H9 (cell line): ENCODE data around the gene CHRDL1. TPM values are rescaled to one million over a fixed set of nuclear protein-coding genes. Genes with fewer than 3 reads are reported as not detected.

Source experiments
- DNase-seq: peaks from one replicate; pipeline ENCODE4 v3.0.0-alpha.2; 2017
- H2AFZ ChIP-seq: one replicate; pipeline ENCODE4 v1.6.1; 2013; ENCODE audit warnings: mild to moderate bottlenecking, low read length, control low read depth, moderate library complexity
- H2AK5ac ChIP-seq: 2 replicates; pipeline ENCODE4 v1.6.1; 2013; ENCODE audit warnings: low read length, control low read depth, mixed read lengths; ENCODE audit not compliant: insufficient read length
- H2BK120ac ChIP-seq: one replicate; pipeline ENCODE4 v1.6.1; 2013; ENCODE audit warnings: low read depth, mild to moderate bottlenecking, low read length, control low read depth, inconsistent platforms; ENCODE audit not compliant: poor library complexity, severe bottlenecking
- H2BK12ac ChIP-seq: 2 replicates; pipeline ENCODE4 v1.6.1; 2013; ENCODE audit warnings: low read length, control low read depth, mixed read lengths, low read depth; ENCODE audit not compliant: insufficient read length
- H2BK15ac ChIP-seq: 2 replicates; pipeline ENCODE4 v1.6.1; 2013; ENCODE audit warnings: low read depth, low read length, control low read depth
- H2BK20ac ChIP-seq: one replicate; pipeline ENCODE4 v1.6.1; 2013; ENCODE audit warnings: low read depth, mild to moderate bottlenecking, low read length, control low read depth, inconsistent platforms; ENCODE audit not compliant: poor library complexity, severe bottlenecking
- H2BK5ac ChIP-seq: 2 replicates; pipeline ENCODE4 v1.6.1; 2013; ENCODE audit warnings: low read length, control low read depth, mixed read lengths; ENCODE audit not compliant: insufficient read length
- H3K14ac ChIP-seq: 2 replicates; pipeline ENCODE4 v1.6.1; 2013; ENCODE audit warnings: low read length, control low read depth; ENCODE audit not compliant: insufficient read depth
- H3K18ac ChIP-seq: 2 replicates; pipeline ENCODE4 v1.6.1; 2013; ENCODE audit warnings: low read depth, mild to moderate bottlenecking, mixed read lengths, low read length, control low read depth; ENCODE audit not compliant: insufficient read length
- H3K23ac ChIP-seq: 2 replicates; pipeline ENCODE4 v1.6.1; 2013; ENCODE audit warnings: low read length, control low read depth, mixed read lengths, low read depth; ENCODE audit not compliant: insufficient read length
- H3K23me2 ChIP-seq: 2 replicates; pipeline ENCODE4 v1.6.1; 2013; ENCODE audit warnings: low read depth, mild to moderate bottlenecking, mixed read lengths, low read length, control low read depth; ENCODE audit not compliant: insufficient read length, poor library complexity, severe bottlenecking
- H3K27ac ChIP-seq: 2 replicates; pipeline ENCODE4 v1.5.1; 2013; ENCODE audit warnings: low read length, control low read depth, mixed read lengths, low read depth; ENCODE audit not compliant: insufficient read length
- H3K27me3 ChIP-seq: 2 replicates; pipeline ENCODE4 v1.6.1; 2013; ENCODE audit warnings: low read length, control low read depth, inconsistent platforms; ENCODE audit not compliant: insufficient read depth
- H3K4ac ChIP-seq: 2 replicates; pipeline ENCODE4 v1.6.1; 2013; ENCODE audit warnings: low read depth, mild to moderate bottlenecking, control low read depth, inconsistent platforms, low read length, moderate library complexity
- H3K4me1 ChIP-seq: 2 replicates; pipeline ENCODE4 v1.6.1; 2013; ENCODE audit warnings: low read length, control low read depth, inconsistent platforms; ENCODE audit not compliant: insufficient read depth
- H3K4me2 ChIP-seq: 2 replicates; pipeline ENCODE4 v1.6.1; 2013; ENCODE audit warnings: low read length, control low read depth, mixed read lengths; ENCODE audit not compliant: insufficient read length, insufficient read depth
- H3K56ac ChIP-seq: 2 replicates; pipeline ENCODE4 v1.6.1; 2013; ENCODE audit warnings: low read depth, mild to moderate bottlenecking, mixed read lengths, low read length, control low read depth; ENCODE audit not compliant: insufficient read length
- H3K79me1 ChIP-seq: 2 replicates; pipeline ENCODE4 v1.6.1; 2013; ENCODE audit warnings: low read depth, mild to moderate bottlenecking, moderate library complexity, low read length, control low read depth, inconsistent platforms; ENCODE audit not compliant: insufficient read depth, poor library complexity, severe bottlenecking
- H3K79me2 ChIP-seq: 2 replicates; pipeline ENCODE4 v1.6.1; 2013; ENCODE audit warnings: low read length, control low read depth, inconsistent platforms; ENCODE audit not compliant: insufficient read depth
- H3K9ac ChIP-seq: 2 replicates; pipeline ENCODE4 v1.6.1; 2013; ENCODE audit warnings: low read length, control low read depth, mixed read lengths; ENCODE audit not compliant: insufficient read length; ENCODE audit errors: extremely low read depth
- H3K9me3 ChIP-seq: one replicate; pipeline ENCODE4 v1.6.1; 2013; ENCODE audit warnings: low read depth, low read length, inconsistent platforms; ENCODE audit not compliant: control insufficient read depth
- H3T11ph ChIP-seq: one replicate; pipeline ENCODE4 v1.6.1; 2013; ENCODE audit warnings: mild to moderate bottlenecking, low read length, control low read depth, inconsistent platforms
- H4K20me1 ChIP-seq: one replicate; pipeline ENCODE4 v1.6.1; 2013; ENCODE audit not compliant: control insufficient read depth, insufficient read length, insufficient read depth
- H4K5ac ChIP-seq: 2 replicates; pipeline ENCODE4 v1.6.1; 2013; ENCODE audit warnings: low read depth, mild to moderate bottlenecking, mixed read lengths, low read length, control low read depth; ENCODE audit not compliant: insufficient read length
- H4K8ac ChIP-seq: replicated peaks from 2 replicates; pipeline ENCODE4 v1.6.1; 2013; ENCODE audit warnings: low read length, control low read depth, mixed read lengths, low read depth; ENCODE audit not compliant: insufficient read length
- H4K91ac ChIP-seq: 2 replicates; pipeline ENCODE4 v1.6.1; 2013; ENCODE audit warnings: low read depth, mild to moderate bottlenecking, moderate library complexity, mixed read lengths, low read length, control low read depth; ENCODE audit not compliant: insufficient read length
- H3K27ac Mint-ChIP-seq, 3 experiments: 2 replicates in 2 of 3; 3 replicates in 1 of 3; pipeline ENCODE4 v1.8.0; 2020 to 2021; ENCODE audit warnings: mixed read lengths in 3 of 3, mild to moderate bottlenecking in 1 of 3, moderate library complexity in 1 of 3
- H3K27me3 Mint-ChIP-seq: 2 replicates; pipeline ENCODE4 v1.8.0; 2021; ENCODE audit warnings: low read depth, mild to moderate bottlenecking, moderate library complexity, mixed read lengths
- H3K36me3 Mint-ChIP-seq, 3 experiments: 2 replicates in 2 of 3; 3 replicates in 1 of 3; pipeline ENCODE4 v1.8.0; 2020 to 2021; ENCODE audit warnings: low read depth in 3 of 3, mixed read lengths in 3 of 3; ENCODE audit not compliant: insufficient read depth in 1 of 3
- H3K4me1 Mint-ChIP-seq, 2 experiments: 2 replicates each; pipeline ENCODE4 v1.8.0; 2020; ENCODE audit warnings: mixed read lengths in 2 of 2
- H3K4me3 Mint-ChIP-seq, 2 experiments: 2 replicates in 1 of 2; 3 replicates in 1 of 2; pipeline ENCODE4 v1.8.0; 2020 to 2021; ENCODE audit warnings: mild to moderate bottlenecking in 2 of 2, mixed read lengths in 2 of 2, moderate library complexity in 1 of 2
- H3K9me3 Mint-ChIP-seq, 2 experiments: 2 replicates in 1 of 2; 3 replicates in 1 of 2; pipeline ENCODE4 v1.8.0; 2020; ENCODE audit warnings: mild to moderate bottlenecking in 2 of 2, mixed read lengths in 2 of 2, moderate library complexity in 1 of 2
- CTCF ChIP-seq: fragments of 200-600 bp; sonication (generic); conservative IDR thresholded peaks from 3 replicates; pipeline ENCODE4 v1.8.0; 2021; ENCODE audit warnings: antibody characterized with exemption, mild to moderate bottlenecking
- WGBS: extraction: QIAGEN DNeasy Blood & Tissue Kit; methylation state at CpG from one replicate; pipeline ENCODE4 v1.1.7; 2013; ENCODE audit warnings: missing lambda C conversion rate, low lambda C conversion rate, mixed read lengths; ENCODE audit not compliant: insufficient read length; ENCODE audit errors: extremely low coverage; 5-methylcytosine and 5-hydroxymethylcytosine counted together
- total RNA-seq: library from RNA; stranded (reverse); gene quantifications from 2 replicates; pipeline ENCODE4 v1.2.1, GENCODE V29; 2021

Gene CHRDL1
- total RNA-seq, 1 experiment from 2014 or later = 11.8 TPM

- peaks cover 2% of the 10 kb centered on the region; the same call in 1 of the 2 replicates for H3K4me1 ChIP-seq
- no peak overlapping the region for H4K8ac ChIP-seq
- H3K4ac ChIP-seq = no peak overlapping the region
- no peak overlapping the region for H4K91ac ChIP-seq
- H3K79me1 ChIP-seq = no peaks in the 10 kb centered on the region
- H3K27ac Mint-ChIP-seq = peak overlapping the region in 2 of 3 experiments; percentile 18 to 42; a peak in 2 of 7 replicates
- WGBS = no CpG with 5 or more reads among the region's 2 CpGs
- no peaks in the 10 kb centered on the region for H3K27me3 ChIP-seq
- no peak overlapping the region for H3K4me2 ChIP-seq
- no peak overlapping the region for H3K56ac ChIP-seq
- no peak overlapping the region for H3K4me3 Mint-ChIP-seq
- no peak overlapping the region for H2BK12ac ChIP-seq
- no peak overlapping the region for H3K18ac ChIP-seq
- H3K9ac ChIP-seq = no peak overlapping the region
- H2AFZ ChIP-seq = no peak overlapping the region
- H2BK120ac ChIP-seq = no peak overlapping the region
- no peak overlapping the region for H2AK5ac ChIP-seq
- no peak overlapping the region for H4K5ac ChIP-seq
- H3K27me3 Mint-ChIP-seq = no peaks in the 10 kb centered on the region
- no peaks in the 10 kb centered on the region for H3K9me3 Mint-ChIP-seq
- H3K14ac ChIP-seq = no peak overlapping the region
- no peak overlapping the region for H2BK15ac ChIP-seq
- H3K23ac ChIP-seq = no peak overlapping the region
- H3K79me2 ChIP-seq = no peaks in the 10 kb centered on the region
- H2BK5ac ChIP-seq = no peak overlapping the region
- peaks cover 23 to 24% of the 10 kb centered on the region in 2 experiments for H3K4me1 Mint-ChIP-seq
- no peaks in the 10 kb centered on the region for H3K36me3 Mint-ChIP-seq
- no peaks in the 10 kb centered on the region for H3K9me3 ChIP-seq
- no peak overlapping the region for H3T11ph ChIP-seq
- no peaks in the 10 kb centered on the region for H4K20me1 ChIP-seq
- H3K23me2 ChIP-seq = no peaks in the 10 kb centered on the region
- no peak for TF ChIP-seq CTCF
- no peak for DNase-seq
- no peak overlapping the region for H3K27ac ChIP-seq
- H2BK20ac ChIP-seq = no peak overlapping the region
Measured at GRCh38 chrX:110733166-110733565, 62.5 kb downstream of the CHRDL1 start.
